GM23248 (cell line): ENCODE measurements around the gene SERPINA4.

Experiments
- EZH2 ChIP-seq: fragments of 200-600 bp; sonication (generic); IDR thresholded peaks from 2 replicates; pipeline ENCODE4 v1.6.1; 2018; ENCODE audit warnings: antibody characterized with exemption, mild to moderate bottlenecking; ENCODE audit not compliant: insufficient read depth, poor library complexity, severe bottlenecking
- EZH2phosphoT487 ChIP-seq: fragments of 200-600 bp; sonication (generic); IDR thresholded peaks from 2 replicates; pipeline ENCODE4 v1.6.1; 2018; ENCODE audit warnings: antibody characterized with exemption, moderate library complexity, mild to moderate bottlenecking, low read depth; ENCODE audit not compliant: insufficient read depth

- TF ChIP-seq EZH2 (no peak), EZH2phosphoT487 (no peak)
Observed at GRCh38 chr14:94596361-94596760, 35.1 kb downstream of the SERPINA4 start.
